22Rv1 (cell line): Measurements from ENCODE around the gene WDR43.

Experiments used
- H3K27ac ChIP-seq: fragments of 450-650 bp; 2 replicates; pipeline ENCODE4 v1.5.1; 2017
- ZFX ChIP-seq: fragments of 450-650 bp; IDR thresholded peaks from 2 replicates; pipeline ENCODE4 v1.6.1; 2017; ENCODE audit warnings: antibody characterized with exemption, borderline replicate concordance
- TF ChIP-seq, protein P1 (sequence below): fragments of 450-650 bp; IDR thresholded peaks from 2 replicates; pipeline ENCODE4 v1.5.1; 2017; ENCODE audit warnings: mild to moderate bottlenecking

WDR43 gene, protein sequence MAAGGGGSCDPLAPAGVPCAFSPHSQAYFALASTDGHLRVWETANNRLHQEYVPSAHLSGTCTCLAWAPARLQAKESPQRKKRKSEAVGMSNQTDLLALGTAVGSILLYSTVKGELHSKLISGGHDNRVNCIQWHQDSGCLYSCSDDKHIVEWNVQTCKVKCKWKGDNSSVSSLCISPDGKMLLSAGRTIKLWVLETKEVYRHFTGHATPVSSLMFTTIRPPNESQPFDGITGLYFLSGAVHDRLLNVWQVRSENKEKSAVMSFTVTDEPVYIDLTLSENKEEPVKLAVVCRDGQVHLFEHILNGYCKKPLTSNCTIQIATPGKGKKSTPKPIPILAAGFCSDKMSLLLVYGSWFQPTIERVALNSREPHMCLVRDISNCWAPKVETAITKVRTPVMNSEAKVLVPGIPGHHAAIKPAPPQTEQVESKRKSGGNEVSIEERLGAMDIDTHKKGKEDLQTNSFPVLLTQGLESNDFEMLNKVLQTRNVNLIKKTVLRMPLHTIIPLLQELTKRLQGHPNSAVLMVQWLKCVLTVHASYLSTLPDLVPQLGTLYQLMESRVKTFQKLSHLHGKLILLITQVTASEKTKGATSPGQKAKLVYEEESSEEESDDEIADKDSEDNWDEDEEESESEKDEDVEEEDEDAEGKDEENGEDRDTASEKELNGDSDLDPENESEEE

DNA sequence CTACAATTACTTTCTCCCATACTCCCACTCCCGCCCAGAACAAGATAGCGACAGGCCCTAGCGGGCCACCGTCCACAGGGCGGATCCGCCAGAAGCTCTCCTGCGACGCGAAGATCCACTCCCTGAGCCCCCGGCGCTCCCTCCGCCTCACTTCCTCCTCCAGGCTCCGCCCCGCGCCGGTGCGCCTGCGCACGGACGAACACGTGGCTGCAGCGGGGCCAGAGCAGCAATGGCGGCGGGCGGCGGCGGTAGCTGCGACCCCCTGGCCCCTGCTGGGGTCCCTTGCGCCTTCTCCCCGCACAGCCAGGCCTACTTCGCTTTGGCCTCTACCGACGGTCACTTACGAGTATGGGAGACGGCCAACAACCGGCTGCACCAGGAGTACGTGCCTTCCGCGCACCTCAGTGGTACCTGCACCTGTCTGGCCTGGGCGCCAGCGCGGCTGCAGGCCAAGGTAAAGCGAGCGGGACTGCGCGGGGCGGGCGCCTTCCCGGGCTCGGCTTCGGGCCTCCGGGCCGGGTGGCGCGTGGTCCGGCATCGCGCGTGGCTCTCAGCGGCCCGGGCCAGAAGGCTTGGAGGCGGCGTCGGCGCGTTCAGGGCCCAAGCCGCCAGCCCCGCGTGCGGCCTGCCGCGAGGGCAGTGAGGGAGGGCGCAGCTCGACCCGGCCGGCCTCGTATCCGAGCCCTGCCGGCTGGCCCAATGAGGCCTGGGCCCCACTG, at the start of gene WDR43:
Gene WDR43 (plus strand): TSS at position 198 of the 719 bp plus-strand sequence. CDS start 32 bp downstream, at position 230.
- H3K27ac ChIP-seq, result peak within 1 kb of the TSS; percentile 83

DNA sequence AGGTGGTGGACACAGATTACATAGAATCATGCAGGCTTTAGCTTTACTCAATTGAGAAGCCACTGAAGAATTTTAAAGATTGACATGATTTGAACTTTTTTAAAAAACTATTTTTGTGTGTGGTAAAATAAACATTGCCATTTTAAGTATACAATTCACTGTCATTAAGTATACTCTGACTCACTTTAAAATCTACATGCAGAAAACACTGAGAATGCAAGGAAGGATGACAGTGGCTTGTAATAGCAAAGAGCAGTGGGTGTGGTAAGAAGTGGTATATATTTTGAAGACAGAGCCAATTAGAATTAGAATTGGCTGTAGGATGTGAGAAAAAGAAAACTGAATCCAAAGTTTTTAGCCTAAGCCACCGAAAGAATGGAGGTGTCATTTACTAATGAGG, 39.3 kb upstream of the WDR43 start:
- H3K27ac ChIP-seq, result no peak overlapping the region
- TF ChIP-seq ZFX, result no peak
- TF ChIP-seq, protein P1, sequence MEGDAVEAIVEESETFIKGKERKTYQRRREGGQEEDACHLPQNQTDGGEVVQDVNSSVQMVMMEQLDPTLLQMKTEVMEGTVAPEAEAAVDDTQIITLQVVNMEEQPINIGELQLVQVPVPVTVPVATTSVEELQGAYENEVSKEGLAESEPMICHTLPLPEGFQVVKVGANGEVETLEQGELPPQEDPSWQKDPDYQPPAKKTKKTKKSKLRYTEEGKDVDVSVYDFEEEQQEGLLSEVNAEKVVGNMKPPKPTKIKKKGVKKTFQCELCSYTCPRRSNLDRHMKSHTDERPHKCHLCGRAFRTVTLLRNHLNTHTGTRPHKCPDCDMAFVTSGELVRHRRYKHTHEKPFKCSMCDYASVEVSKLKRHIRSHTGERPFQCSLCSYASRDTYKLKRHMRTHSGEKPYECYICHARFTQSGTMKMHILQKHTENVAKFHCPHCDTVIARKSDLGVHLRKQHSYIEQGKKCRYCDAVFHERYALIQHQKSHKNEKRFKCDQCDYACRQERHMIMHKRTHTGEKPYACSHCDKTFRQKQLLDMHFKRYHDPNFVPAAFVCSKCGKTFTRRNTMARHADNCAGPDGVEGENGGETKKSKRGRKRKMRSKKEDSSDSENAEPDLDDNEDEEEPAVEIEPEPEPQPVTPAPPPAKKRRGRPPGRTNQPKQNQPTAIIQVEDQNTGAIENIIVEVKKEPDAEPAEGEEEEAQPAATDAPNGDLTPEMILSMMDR, result no peak

More for the DNA sequence above, at the start of gene WDR43:
- TF ChIP-seq ZFX, result no peak

DNA sequence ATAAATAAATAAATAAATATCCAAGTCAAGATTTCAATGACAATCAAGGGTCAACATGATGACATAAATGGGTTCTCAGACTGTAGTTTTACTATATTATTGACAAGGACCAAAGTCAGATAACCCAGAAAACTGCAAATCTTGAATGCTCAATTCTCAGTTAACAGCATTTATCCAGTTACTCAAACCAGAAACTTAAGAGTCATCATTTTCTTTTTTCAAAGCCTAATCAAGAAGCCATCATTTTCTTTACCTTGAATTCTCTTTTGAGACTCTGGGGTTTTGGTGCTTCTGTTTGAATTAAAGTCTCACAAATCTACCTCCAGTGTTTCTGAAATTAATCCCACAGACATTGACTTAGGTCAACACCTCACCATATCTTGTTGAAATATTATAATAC, 38.5 kb upstream of the WDR43 start:
- TF ChIP-seq, protein P1, result no peak
- TF ChIP-seq ZFX, result no peak
- no peak overlapping the region for H3K27ac ChIP-seq

DNA sequence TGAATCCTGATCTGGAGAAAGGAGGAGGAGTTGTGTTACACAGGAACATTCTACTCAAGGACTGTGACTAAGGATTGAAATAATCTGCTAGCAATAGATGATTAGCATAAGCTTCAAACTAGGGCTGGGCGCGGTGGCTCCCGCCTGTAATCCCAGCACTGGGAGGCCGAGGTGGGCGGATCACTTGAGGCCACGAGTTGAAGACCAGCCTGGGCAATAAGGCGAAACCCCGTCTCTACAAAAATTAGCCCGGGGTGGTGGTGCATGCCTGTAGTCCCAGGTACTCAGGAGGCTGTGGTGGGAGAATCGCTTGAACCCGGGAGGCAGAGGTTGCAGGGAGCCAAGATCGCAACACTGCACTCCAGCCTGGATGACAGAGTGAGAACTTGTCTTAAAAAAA, 25.9 kb upstream of the WDR43 start:
- no peak for TF ChIP-seq ZFX
- TF ChIP-seq, protein P1, result no peak
- no peak overlapping the region for H3K27ac ChIP-seq

DNA sequence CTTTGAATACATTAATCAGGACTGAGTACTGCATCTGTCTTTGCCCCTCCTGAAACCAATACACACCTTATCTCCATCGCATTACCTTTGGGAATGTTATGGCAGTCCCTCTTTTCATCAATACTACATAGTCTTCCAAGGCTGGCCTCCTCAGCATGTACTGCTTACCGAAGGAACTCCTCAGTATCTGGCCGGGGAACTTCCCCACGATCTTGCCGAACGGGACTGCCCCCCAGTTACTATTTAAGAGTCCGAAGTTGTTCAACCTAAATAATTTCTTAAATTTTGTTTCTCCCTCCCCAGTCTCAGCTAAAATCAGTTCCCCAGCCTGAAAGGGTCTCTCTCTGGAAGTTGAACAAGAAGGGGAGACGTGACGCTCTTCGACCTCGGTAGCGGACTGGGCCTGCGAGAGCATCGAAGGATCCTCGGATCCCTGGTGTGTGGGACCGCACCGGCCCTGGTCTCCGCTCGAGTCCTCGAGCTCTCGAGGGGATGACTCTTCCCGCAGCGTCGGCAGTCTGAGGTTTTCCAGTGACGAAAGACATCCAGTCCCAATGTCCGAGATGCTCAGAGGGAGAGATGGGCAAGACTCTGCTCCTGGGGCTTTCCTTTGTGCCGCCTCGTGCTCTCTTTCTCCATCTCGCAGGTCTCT, 24.8 kb upstream of the WDR43 start:
- TF ChIP-seq, protein P1, result no peak
- no peak for TF ChIP-seq ZFX
- peak overlapping the region; percentile 70 for H3K27ac ChIP-seq

DNA sequence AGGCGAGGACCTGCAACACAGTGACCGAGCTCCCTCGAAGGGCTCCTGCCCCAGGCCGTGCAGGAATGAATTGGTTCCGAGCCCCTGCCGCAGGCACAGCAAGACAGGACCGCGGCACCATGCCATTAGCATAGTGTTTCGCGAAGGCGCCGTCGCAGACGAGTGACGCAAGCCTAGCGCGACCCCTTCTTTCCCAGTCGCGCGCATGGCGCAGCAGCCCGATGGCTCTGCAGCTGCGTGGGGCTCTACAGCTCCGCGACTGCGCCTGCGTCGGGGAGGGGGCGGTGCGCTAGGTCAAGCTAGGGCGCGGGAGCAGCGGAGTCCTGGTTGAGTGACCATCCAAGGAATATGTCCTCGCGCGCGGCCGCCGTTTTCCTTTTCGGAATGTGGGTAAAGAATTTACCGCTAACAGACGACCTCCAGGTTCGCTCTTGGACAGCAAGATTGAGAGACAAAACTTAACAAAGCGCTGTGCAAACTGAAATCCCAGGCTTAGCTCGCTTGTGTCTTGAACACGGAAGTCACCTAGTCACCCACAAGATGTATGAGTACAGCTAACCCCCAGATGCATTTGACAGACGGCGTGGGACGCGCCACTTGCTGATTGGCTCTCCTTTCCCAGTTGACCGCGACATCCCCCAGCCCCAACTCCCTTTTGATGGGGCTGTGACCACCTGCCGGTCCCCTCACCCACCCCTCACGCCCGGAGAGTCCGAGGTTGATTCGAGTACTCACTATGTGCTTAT, 24.1 kb upstream of the WDR43 start, which contains the start of gene TRMT61B:
Gene TRMT61B (minus strand): TSS at position 164 of the 746 bp plus-strand sequence. CDS start 32 bp downstream, at position 132.
- TF ChIP-seq, protein P1, result no peak
- peak within 1 kb of the TSS; percentile 70 for H3K27ac ChIP-seq
